Measurements from ENCODE around the gene UTS2R. TPM values are rescaled to one million over a fixed set of nuclear protein-coding genes. Genes with fewer than 3 reads are reported as not detected.
A peak's percentile ranks its signal among the peaks of the same experiment; 100 is the strongest.

Gene UTS2R
- total RNA-seq, 2 donors from 2014 or later = not detected

DNA sequence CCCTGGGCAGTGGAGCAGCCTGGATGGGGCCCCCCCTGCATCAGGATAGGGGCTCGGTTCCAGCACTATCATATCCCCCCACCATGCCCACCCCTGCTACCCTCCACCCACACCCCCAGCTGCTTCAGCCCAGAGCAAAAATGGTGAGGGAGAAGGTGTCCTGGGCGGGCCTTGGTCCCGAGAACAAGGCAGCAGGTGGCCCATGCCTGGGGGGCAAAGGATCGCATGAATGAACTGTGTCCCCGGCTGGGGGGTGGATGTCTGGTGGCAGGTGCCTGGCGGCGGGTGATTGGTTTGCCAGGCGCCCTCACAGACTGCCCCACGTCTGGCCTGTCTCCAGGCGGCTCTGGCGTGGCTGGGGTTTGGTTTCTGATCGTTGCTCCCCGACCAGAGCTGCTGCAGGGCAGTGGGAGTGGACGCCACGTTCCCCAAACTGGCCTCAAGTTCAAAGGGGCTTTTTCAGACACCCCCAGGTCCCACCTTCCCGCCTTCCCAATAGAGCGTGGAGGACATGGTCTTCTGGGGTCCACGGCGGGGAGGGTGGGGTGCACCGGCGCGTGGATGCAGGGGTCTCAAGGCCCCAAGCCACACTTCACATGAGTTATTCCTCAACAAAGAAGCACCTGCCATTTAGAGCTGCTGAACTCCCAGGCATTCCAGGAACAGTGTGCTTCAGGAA lies 12.6 kb downstream of the UTS2R start:
- TF ChIP-seq POLR2AphosphoS5 (IDR thresholded peaks at IDR 0.05) (no peak), POLR2A (IDR thresholded peaks at IDR 0.05) (no peak)
- TF ChIP-seq, protein P1, sequence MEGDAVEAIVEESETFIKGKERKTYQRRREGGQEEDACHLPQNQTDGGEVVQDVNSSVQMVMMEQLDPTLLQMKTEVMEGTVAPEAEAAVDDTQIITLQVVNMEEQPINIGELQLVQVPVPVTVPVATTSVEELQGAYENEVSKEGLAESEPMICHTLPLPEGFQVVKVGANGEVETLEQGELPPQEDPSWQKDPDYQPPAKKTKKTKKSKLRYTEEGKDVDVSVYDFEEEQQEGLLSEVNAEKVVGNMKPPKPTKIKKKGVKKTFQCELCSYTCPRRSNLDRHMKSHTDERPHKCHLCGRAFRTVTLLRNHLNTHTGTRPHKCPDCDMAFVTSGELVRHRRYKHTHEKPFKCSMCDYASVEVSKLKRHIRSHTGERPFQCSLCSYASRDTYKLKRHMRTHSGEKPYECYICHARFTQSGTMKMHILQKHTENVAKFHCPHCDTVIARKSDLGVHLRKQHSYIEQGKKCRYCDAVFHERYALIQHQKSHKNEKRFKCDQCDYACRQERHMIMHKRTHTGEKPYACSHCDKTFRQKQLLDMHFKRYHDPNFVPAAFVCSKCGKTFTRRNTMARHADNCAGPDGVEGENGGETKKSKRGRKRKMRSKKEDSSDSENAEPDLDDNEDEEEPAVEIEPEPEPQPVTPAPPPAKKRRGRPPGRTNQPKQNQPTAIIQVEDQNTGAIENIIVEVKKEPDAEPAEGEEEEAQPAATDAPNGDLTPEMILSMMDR (IDR thresholded peaks at IDR 0.05) = no peak
- 50% methylated on average over 22 of the region's 22 CpGs for whole genome bisulfite sequencing
- H3K36me3 ChIP-seq = no peaks in the 10 kb centered on the region
- H3K4me1 ChIP-seq (replicated peaks) = peaks cover 5% of the 10 kb centered on the region
- DNase-seq (ENCODE audit: low spot score) = no peak
- H3K27ac ChIP-seq = peak overlapping the region in 1 of 2 donors; percentile 7
- intact Hi-C loops (cut with DNase I) = no loop called here
- no peak overlapping the region for H3K4me3 ChIP-seq
- no peaks in the 10 kb centered on the region for H3K27me3 ChIP-seq (replicated peaks; ENCODE audit: insufficient read depth)
- H3K9me3 ChIP-seq = no peaks in the 10 kb centered on the region

DNA sequence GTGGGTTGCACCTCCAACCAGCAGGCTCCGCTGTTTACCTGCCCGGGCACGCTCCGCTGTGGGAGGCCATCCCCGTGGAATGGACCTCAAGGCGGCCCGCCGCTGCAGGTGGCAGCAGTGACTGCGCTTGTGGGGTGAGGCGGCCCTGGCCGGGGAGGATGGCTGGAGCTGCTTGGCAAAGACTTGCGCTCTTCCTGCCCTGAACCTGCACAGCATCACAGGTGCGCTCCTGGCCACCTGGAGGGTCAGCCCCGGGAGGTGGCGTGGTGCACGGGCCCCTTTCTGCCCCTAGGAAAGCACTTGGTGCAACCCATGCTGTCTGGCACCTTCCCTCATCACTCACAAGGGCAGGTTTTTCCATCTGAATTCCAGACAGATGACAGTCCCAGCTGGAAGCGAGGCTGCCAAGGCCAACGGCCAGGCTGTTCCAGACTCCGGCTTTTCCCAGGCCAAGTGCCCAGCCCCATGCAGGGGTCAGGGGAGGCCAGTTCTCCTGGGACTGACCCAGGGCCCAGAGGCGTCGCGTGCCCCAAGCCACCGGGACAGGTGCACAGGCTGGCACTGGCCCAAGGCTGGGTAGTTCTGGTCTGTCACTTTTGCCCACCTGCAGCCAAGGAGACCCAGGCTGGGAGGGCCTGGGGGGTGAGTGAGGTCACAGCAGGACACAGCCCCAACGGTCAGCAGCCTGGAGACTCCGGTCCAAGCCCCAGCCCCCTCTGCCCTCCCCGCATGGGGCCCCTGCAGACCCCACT lies 13.3 kb downstream of the UTS2R start:
- intact Hi-C loops (cut with DNase I) = no loop called here
- Histone ChIP-seq H3K27ac (peak overlapping the region in 1 of 2 donors; percentile 7), H3K27me3 (replicated peaks; ENCODE audit: insufficient read depth) (no peaks in the 10 kb centered on the region), H3K4me3 (no peak overlapping the region), H3K36me3 (no peaks in the 10 kb centered on the region), H3K4me1 (replicated peaks) (peaks cover 5% of the 10 kb centered on the region), H3K9me3 (no peaks in the 10 kb centered on the region)
- 40% methylated on average over 26 of the region's 26 CpGs for WGBS
- peak; percentile 82 for DNase-seq (ENCODE audit: low spot score)
- TF ChIP-seq POLR2AphosphoS5 (IDR thresholded peaks at IDR 0.05) = peak; percentile 87
- no peak for TF ChIP-seq POLR2A (IDR thresholded peaks at IDR 0.05)
- TF ChIP-seq, protein P1 (IDR thresholded peaks at IDR 0.05) = peak in 2 of 4 experiments; percentile 62 to 66

DNA sequence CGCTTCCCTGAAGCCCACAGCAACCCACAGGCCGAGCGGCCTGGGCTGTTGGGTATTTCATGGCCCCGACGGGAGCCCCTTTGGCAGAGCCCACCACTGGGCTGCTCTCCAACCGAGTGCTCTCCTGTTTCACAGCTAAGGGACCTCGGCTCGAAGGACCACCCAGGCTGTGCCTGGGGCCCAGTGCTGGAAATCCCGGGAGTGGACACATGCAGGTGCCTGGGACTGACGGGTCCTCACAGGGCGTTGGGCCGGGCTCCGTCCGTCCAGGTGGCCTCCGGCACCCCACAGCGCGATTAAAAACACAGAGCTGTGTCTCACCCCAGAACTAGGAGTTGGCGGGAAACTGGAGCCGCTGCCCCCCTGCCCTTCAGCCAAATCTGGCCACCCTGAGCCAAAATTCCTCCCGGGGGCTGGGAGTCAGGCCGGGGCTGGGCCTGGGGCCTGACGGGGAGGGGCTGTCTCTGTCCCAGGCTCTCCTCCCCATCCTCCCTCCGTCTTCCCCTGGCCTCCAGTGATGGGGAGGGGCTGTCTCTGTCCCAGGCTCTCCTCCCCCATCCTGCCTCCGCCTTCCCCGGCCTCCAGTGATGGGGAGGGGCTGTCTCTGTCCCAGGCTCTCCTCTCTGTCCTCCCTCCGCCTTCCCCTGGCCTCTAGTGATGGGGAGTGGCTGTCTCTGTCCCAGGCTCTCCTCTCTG lies 14.1 kb downstream of the UTS2R start:
- H3K27me3 ChIP-seq (replicated peaks; ENCODE audit: insufficient read depth) = no peaks in the 10 kb centered on the region
- H3K4me1 ChIP-seq (replicated peaks) = peaks cover 5% of the 10 kb centered on the region
- no peak overlapping the region for H3K4me3 ChIP-seq
- no peaks in the 10 kb centered on the region for H3K9me3 ChIP-seq
- TF ChIP-seq, protein P1 (IDR thresholded peaks at IDR 0.05) = no peak
- TF ChIP-seq POLR2AphosphoS5 (IDR thresholded peaks at IDR 0.05) = no peak
- no peak for TF ChIP-seq POLR2A (IDR thresholded peaks at IDR 0.05)
- WGBS = 40% methylated on average over 24 of the region's 26 CpGs
- DNase-seq (ENCODE audit: low spot score) = no peak
- no peak overlapping the region for H3K27ac ChIP-seq
- intact Hi-C loops (cut with DNase I) = no loop called here
- no peaks in the 10 kb centered on the region for H3K36me3 ChIP-seq

DNA sequence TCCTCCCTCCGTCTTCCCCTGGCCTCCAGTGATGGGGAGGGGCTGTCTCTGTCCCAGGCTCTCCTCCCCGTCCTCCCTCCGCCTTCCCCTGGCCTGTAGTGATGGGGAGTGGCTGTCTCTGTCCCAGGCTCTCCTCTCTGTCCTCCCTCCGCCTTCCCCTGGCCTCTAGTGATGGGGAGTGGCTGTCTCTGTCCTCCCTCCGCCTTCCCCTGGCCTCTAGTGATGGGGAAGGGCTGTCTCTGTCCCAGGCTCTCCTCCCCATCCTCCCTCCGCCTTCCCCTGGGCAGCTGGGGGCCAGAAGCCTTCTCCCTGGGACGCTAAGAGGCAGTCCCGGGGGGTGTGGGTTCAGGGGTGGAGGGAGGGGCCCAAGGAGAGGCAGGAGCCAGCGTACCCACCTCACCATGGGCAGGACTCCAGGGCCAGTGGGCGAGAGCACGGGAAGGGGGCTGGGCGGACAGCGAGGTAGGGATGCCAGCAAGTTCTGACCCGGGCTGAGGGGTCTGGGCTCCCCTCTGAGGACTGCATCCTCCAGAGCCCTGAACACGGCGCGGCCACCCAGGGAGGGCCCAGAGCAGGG lies 14.8 kb downstream of the UTS2R start:
- WGBS = 44% methylated on average over 17 of the region's 17 CpGs
- no peaks in the 10 kb centered on the region for H3K27me3 ChIP-seq (replicated peaks; ENCODE audit: insufficient read depth)

More for the DNA sequence above, 14.8 kb downstream of the UTS2R start:
- H3K27ac ChIP-seq = no peak overlapping the region
- H3K4me3 ChIP-seq = no peak overlapping the region
- TF ChIP-seq, protein P1 (IDR thresholded peaks at IDR 0.05) = no peak
- TF ChIP-seq POLR2AphosphoS5 (IDR thresholded peaks at IDR 0.05) = no peak
- TF ChIP-seq POLR2A (IDR thresholded peaks at IDR 0.05) = no peak
- H3K4me1 ChIP-seq (replicated peaks) = peaks cover 5% of the 10 kb centered on the region
- no peak for DNase-seq (ENCODE audit: low spot score)
- intact Hi-C loops (cut with DNase I) = no loop called here
- H3K9me3 ChIP-seq = no peaks in the 10 kb centered on the region
- H3K36me3 ChIP-seq = no peaks in the 10 kb centered on the region
